HepG2 (cell line): ENCODE measurements around the gene KCNMA1. TPM values are rescaled to one million over a fixed set of nuclear protein-coding genes. Genes with fewer than 3 reads are reported as not detected.

Experiments
- ATAC-seq: fragments of 200-7000 bp; cut with Tn5 transposase; 3 replicates; pipeline ENCODE4 v1.9.1; 2020; ENCODE audit warnings: mild to moderate bottlenecking, moderate library complexity
- BruUV-seq: library from RNA; stranded (reverse); fragments of 400-500 nt; replicated peaks from 2 replicates; lab custom pipeline; 2021; lab: Mats Ljungman, UMichigan
- CTCF ChIA-PET: fragments of 300-600 bp; formaldehyde crosslinking; extraction: SDS; loops from one replicate; lab custom pipeline; 2021; ENCODE audit warnings: low total read pairs, inconsistent platforms, low intra/inter-chr PET ratio; lab: Yijun Ruan, JAX
- POLR2A ChIA-PET: fragments of 350-600 bp; sonication (Branson Sonifier 250); formaldehyde crosslinking; loops from one replicate; lab custom pipeline; 2020; ENCODE audit warnings: antibody characterized with exemption, inconsistent platforms; lab: Yijun Ruan, JAX
- DNase-seq: peaks from one replicate; pipeline ENCODE4 v3.0.0-alpha.2; 2015; ENCODE audit warnings: low spot score
- FAIRE-seq: peaks from 3 replicates; lab custom pipeline; 2011; peaks lifted over from hg19 to GRCh38; lab: Jason Lieb, UNC
- H2AFZ ChIP-seq: one replicate; pipeline ENCODE4 v1.6.1; 2011; ENCODE audit warnings: low read length, inconsistent platforms
- H3K27ac ChIP-seq: fragments of 300-600 bp; 3 replicates; pipeline ENCODE4 v1.8.0; 2011; ENCODE audit warnings: mixed run types, mild to moderate bottlenecking, mixed read lengths, low read length, inconsistent platforms; ENCODE audit not compliant: insufficient read depth; ENCODE audit errors: extremely low read length
- H3K27me3 ChIP-seq, 2 experiments: fragments of 200-600 bp in 1 of 2; 2 replicates in 1 of 2; 3 replicates in 1 of 2; pipeline versions ENCODE4 v1.6.0 to v1.8.0; 2011; ENCODE audit warnings: low read length in 2 of 2, mild to moderate bottlenecking in 2 of 2, moderate library complexity in 2 of 2, inconsistent platforms in 1 of 2; ENCODE audit not compliant: insufficient read depth in 2 of 2, control insufficient read depth in 1 of 2
- H3K36me3 ChIP-seq, 2 experiments: fragments of 200-600 bp in 1 of 2; replicated peaks in 1 of 2; 2 replicates in 1 of 2; 3 replicates in 1 of 2; pipeline versions ENCODE4 v1.5.1 to v1.8.0; 2011; ENCODE audit warnings: low read length in 2 of 2, inconsistent platforms in 1 of 2; ENCODE audit not compliant: insufficient read depth in 2 of 2, control insufficient read depth in 1 of 2
- H3K4me1 ChIP-seq: 2 replicates; pipeline ENCODE4 v1.5.1; 2012; ENCODE audit warnings: low read length, inconsistent platforms; ENCODE audit not compliant: insufficient read depth
- H3K4me2 ChIP-seq: 2 replicates; pipeline ENCODE4 v1.6.0; 2011; ENCODE audit warnings: low read depth, low read length, inconsistent platforms
- H3K4me3 ChIP-seq, 3 experiments: fragments of 200-600 bp in 1 of 3; sonication (generic), shearing (Covaris generic) in 1 of 3; replicated peaks in 1 of 3; 2 replicates each; pipeline ENCODE4 v1.5.1; 2011 to 2016; ENCODE audit warnings: low read length in 3 of 3, inconsistent platforms in 2 of 3, low read depth in 2 of 3, mild to moderate bottlenecking in 2 of 3, control low read depth in 1 of 3, mixed read lengths in 1 of 3; ENCODE audit not compliant: insufficient read depth in 1 of 3
- H3K79me2 ChIP-seq: one replicate; pipeline ENCODE4 v1.6.1; 2011; ENCODE audit warnings: low read length, inconsistent platforms; ENCODE audit not compliant: insufficient read depth
- H3K9ac ChIP-seq: 2 replicates; pipeline ENCODE4 v1.6.0; 2011; ENCODE audit warnings: mild to moderate bottlenecking, low read depth, low read length, inconsistent platforms; ENCODE audit not compliant: insufficient read depth
- H3K9me3 ChIP-seq: 2 replicates; pipeline ENCODE4 v1.5.1; 2012; ENCODE audit warnings: mild to moderate bottlenecking, low read length
- H4K20me1 ChIP-seq: 2 replicates; pipeline ENCODE4 v1.6.0; 2011; ENCODE audit warnings: inconsistent platforms, mild to moderate bottlenecking, low read length, moderate library complexity; ENCODE audit not compliant: insufficient read depth
- AGO1 ChIP-seq: fragments of 200-400 bp; formaldehyde crosslinking; IDR thresholded peaks from 2 replicates; pipeline ENCODE4 v1.6.1; 2017; ENCODE audit warnings: mild to moderate bottlenecking, low read depth, low read length, moderate library complexity; ENCODE audit not compliant: poor library complexity, severe bottlenecking
- DMAP1 ChIP-seq: IDR thresholded peaks from 2 replicates; pipeline ENCODE4 v1.6.1; 2016
- ELF4 ChIP-seq: sonication (generic); formaldehyde crosslinking; IDR thresholded peaks from 2 replicates; pipeline ENCODE4 v1.5.0; 2020; ENCODE audit warnings: missing genetic modification reagents, mild to moderate bottlenecking, moderate library complexity, borderline replicate concordance
- FOXA3 ChIP-seq: IDR thresholded peaks from 2 replicates; pipeline ENCODE4 v1.6.1; 2016; ENCODE audit warnings: missing genetic modification reagents, missing compliant biosample characterization
- HHEX ChIP-seq: IDR thresholded peaks from 2 replicates; pipeline ENCODE4 v1.6.1; 2016; ENCODE audit warnings: control low read depth
- MEF2D ChIP-seq: sonication (generic); formaldehyde crosslinking; IDR thresholded peaks from 2 replicates; pipeline ENCODE4 v1.5.1; 2020; ENCODE audit warnings: mild to moderate bottlenecking, missing genetic modification reagents
- MTF1 ChIP-seq: sonication (generic); formaldehyde crosslinking; IDR thresholded peaks from 2 replicates; pipeline ENCODE4 v1.5.0; 2020; ENCODE audit warnings: missing genetic modification reagents
- MXD4 ChIP-seq: IDR thresholded peaks from 2 replicates; pipeline ENCODE4 v1.6.1; 2016; ENCODE audit warnings: mild to moderate bottlenecking, missing biosample characterization, missing genetic modification reagents
- NFYC ChIP-seq: IDR thresholded peaks from 2 replicates; pipeline ENCODE4 v1.6.1; 2016; ENCODE audit warnings: missing genetic modification reagents, missing compliant biosample characterization
- TARDBP ChIP-seq: sonication (generic); formaldehyde crosslinking; IDR thresholded peaks from 2 replicates; pipeline ENCODE4 v1.8.0; 2022; ENCODE audit warnings: mild to moderate bottlenecking, missing genetic modification reagents
- THRA ChIP-seq: sonication (generic); formaldehyde crosslinking; IDR thresholded peaks from 2 replicates; pipeline ENCODE4 v1.4.0; 2020; ENCODE audit warnings: missing genetic modification reagents, borderline replicate concordance
- YY1 ChIP-seq: IDR thresholded peaks from 2 replicates; pipeline ENCODE4 v1.6.1; 2011; ENCODE audit warnings: low read length, low read depth, moderate library complexity, mild to moderate bottlenecking; ENCODE audit not compliant: insufficient read depth, insufficient replicate concordance
- ZNF224 ChIP-seq: sonication (generic); formaldehyde crosslinking; IDR thresholded peaks from 2 replicates; pipeline ENCODE4 v1.5.0; 2020; ENCODE audit warnings: mild to moderate bottlenecking, missing genetic modification reagents
- ZNF274 ChIP-seq: sonication (generic); formaldehyde crosslinking; IDR thresholded peaks from 2 replicates; pipeline ENCODE4 v1.5.1; 2020; ENCODE audit warnings: mild to moderate bottlenecking, missing genetic modification reagents
- ZNF382 ChIP-seq: sonication (generic); formaldehyde crosslinking; IDR thresholded peaks from 2 replicates; pipeline ENCODE4 v1.5.0; 2020; ENCODE audit warnings: missing genetic modification reagents, mild to moderate bottlenecking, borderline replicate concordance
- ZNF543 ChIP-seq: sonication (generic); formaldehyde crosslinking; IDR thresholded peaks from 2 replicates; pipeline ENCODE4 v1.4.0; 2020; ENCODE audit warnings: mild to moderate bottlenecking, missing genetic modification reagents
- ZNF747 ChIP-seq: sonication (generic); formaldehyde crosslinking; IDR thresholded peaks from 2 replicates; pipeline ENCODE4 v1.8.1; 2023; ENCODE audit warnings: missing genetic modification reagents, mild to moderate bottlenecking, borderline replicate concordance
- ZSCAN21 ChIP-seq: sonication (generic); formaldehyde crosslinking; IDR thresholded peaks from 2 replicates; pipeline ENCODE4 v1.8.0; 2022; ENCODE audit warnings: mild to moderate bottlenecking, missing genetic modification reagents, moderate library complexity, borderline replicate concordance
- WGBS: methylation state at CpG from one replicate; pipeline ENCODE4 v1.1.6; 2017; ENCODE audit warnings: low lambda C conversion rate; 5-methylcytosine and 5-hydroxymethylcytosine counted together
- in situ Hi-C: cut with HindIII; loops from 2 replicates; pipeline ENCODE4 v1.10.0; 2017; ENCODE audit warnings: low pct_unique_long_range_greater_than_20kb; ENCODE audit not compliant: extremely low pct_ligation_motif_present
- intact Hi-C: fragments of 100-400 bp; cut with micrococcal nuclease; formaldehyde crosslinking; loops from one replicate; pipeline ENCODE4 v1.10.0; 2022; ENCODE audit not compliant: unreplicated experiment
- polyA plus RNA-seq, 8 experiments: library from polyadenylated mRNA; depleted of rRNA in 3 of 8; stranded (reverse) in 7 of 8; unstranded in 1 of 8; fragments of >200 nt; fragmentation: Illumina TruSeq in 4 of 8; extraction: Trizol in 4 of 8; gene quantifications; 2 replicates each; pipeline versions ENCODE4 v1.2.1 to v1.2.3, GENCODE V29; 2011 to 2016; ENCODE audit warnings: low read depth in 4 of 8, missing spikeins in 1 of 8, mixed read lengths in 1 of 8; ENCODE audit not compliant: insufficient read depth in 1 of 8
- total RNA-seq, 5 experiments: library from RNA; depleted of rRNA; stranded (reverse); fragments of >200 nt; fragmentation: Illumina TruSeq; extraction: Trizol; gene quantifications; 2 replicates each; pipeline ENCODE4 v1.2.3, GENCODE V29; 2016; ENCODE audit warnings: low read depth in 1 of 5
- TF ChIP-seq, protein P1 (sequence below): fragments of 450-650 bp; IDR thresholded peaks from 2 replicates; pipeline ENCODE4 v1.6.1; 2016
- TF ChIP-seq, protein P2 (sequence below): sonication (generic); formaldehyde crosslinking; IDR thresholded peaks from 2 replicates; pipeline ENCODE4 v1.8.0; 2022; ENCODE audit warnings: mild to moderate bottlenecking, missing genetic modification reagents; ENCODE audit not compliant: insufficient replicate concordance

KCNMA1 gene
- total and polyA plus RNA-seq, 2 of the 13 experiments (the other 11 are each of a cell fraction or from before 2014, with no cell fraction given): 0.02 TPM; not detected in 1

DNA sequence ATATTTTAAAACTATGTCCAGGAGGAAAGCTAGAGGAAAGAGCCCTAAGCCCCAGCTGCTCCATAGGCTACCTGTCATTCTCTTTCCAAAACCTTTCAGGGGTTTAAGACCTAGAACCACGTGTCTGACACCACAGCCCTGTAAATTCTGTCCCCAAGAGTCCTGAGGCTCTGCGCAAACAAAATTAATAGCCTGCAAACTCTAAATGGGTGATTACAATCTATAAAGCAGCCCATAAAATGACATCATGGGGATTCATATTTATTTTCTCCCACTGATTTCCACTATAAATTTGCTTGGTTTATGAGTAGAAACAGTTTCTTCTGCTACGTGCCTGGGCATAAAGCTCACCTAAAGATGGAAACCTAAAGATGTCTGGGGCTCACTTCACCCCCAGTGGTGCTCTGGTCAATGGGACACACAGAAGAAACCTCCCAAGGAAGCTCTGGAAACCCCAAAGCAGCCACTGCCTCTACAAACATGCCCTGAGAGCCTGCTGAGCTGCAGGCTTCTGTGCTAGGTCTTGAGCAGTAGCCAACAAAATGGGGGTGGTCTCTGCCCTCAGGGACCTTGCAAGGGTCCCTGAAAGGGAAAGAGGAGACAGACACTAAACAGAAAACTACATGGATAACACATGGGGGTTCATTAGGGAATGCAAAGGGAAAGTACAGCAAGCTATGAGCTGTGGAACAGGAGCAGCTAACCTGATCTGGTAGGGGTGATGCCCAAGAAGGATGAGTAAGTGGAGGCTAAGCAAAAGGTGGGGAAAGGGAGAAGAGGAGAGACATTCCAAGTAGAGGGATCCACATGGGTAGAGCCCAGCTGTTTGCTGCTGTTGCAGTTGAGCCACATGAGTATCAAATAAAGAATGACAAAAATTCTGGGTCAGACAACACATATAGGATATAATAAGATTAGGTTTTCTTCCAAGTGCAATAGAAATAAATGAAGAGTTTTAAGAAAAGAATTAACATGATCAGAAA, 331.7 kb downstream of the KCNMA1 start:
- H3K4me1 ChIP-seq: no peaks in the 10 kb centered on the region
- no peak overlapping the region for H3K9ac ChIP-seq
- no peak overlapping the region for H3K4me2 ChIP-seq
- H3K27ac ChIP-seq: no peak overlapping the region
- H3K27me3 ChIP-seq: no peaks in the 10 kb centered on the region
- no peaks in the 10 kb centered on the region for H4K20me1 ChIP-seq
- ATAC-seq: no peak
- no peak for FAIRE-seq
- WGBS: 36% methylated on average over 3 of the region's 3 CpGs
- H3K79me2 ChIP-seq: no peaks in the 10 kb centered on the region
- POLR2A ChIA-PET: no interaction called here
- H3K4me3 ChIP-seq: no peak overlapping the region
- intact Hi-C loops (no loop called here), in situ Hi-C loops (no loop called here)
- no peak overlapping the region for H2AFZ ChIP-seq
- no TSS peak for BruUV-seq
- no peaks in the 10 kb centered on the region for H3K9me3 ChIP-seq
- no peak for TF ChIP-seq HHEX (CRISPR knock-in tag)
- TF ChIP-seq ZNF543: no peak
- TF ChIP-seq MEF2D (CRISPR knock-in tag): no peak
- TF ChIP-seq NFYC (CRISPR knock-in tag): no peak
- no peak for TF ChIP-seq ZNF747 (CRISPR knock-in tag)
- no peak for TF ChIP-seq ZNF382
- TF ChIP-seq TARDBP (CRISPR knock-in tag): no peak
- TF ChIP-seq, protein P1, sequence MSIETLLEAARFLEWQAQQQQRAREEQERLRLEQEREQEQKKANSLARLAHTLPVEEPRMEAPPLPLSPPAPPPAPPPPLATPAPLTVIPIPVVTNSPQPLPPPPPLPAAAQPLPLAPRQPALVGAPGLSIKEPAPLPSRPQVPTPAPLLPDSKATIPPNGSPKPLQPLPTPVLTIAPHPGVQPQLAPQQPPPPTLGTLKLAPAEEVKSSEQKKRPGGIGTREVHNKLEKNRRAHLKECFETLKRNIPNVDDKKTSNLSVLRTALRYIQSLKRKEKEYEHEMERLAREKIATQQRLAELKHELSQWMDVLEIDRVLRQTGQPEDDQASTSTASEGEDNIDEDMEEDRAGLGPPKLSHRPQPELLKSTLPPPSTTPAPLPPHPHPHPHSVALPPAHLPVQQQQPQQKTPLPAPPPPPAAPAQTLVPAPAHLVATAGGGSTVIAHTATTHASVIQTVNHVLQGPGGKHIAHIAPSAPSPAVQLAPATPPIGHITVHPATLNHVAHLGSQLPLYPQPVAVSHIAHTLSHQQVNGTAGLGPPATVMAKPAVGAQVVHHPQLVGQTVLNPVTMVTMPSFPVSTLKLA: no peak
- TF ChIP-seq MXD4 (CRISPR knock-in tag): no peak
- TF ChIP-seq ZNF224 (CRISPR knock-in tag): no peak
- TF ChIP-seq DMAP1: no peak
- no peak for TF ChIP-seq MTF1 (CRISPR knock-in tag)
- no peak for TF ChIP-seq ZSCAN21
- no peak for TF ChIP-seq YY1
- no peak for TF ChIP-seq AGO1
- TF ChIP-seq THRA (CRISPR knock-in tag): no peak
- TF ChIP-seq ZNF274 (CRISPR knock-in tag): no peak
- no peak for TF ChIP-seq ELF4 (CRISPR knock-in tag)
- TF ChIP-seq, protein P2, sequence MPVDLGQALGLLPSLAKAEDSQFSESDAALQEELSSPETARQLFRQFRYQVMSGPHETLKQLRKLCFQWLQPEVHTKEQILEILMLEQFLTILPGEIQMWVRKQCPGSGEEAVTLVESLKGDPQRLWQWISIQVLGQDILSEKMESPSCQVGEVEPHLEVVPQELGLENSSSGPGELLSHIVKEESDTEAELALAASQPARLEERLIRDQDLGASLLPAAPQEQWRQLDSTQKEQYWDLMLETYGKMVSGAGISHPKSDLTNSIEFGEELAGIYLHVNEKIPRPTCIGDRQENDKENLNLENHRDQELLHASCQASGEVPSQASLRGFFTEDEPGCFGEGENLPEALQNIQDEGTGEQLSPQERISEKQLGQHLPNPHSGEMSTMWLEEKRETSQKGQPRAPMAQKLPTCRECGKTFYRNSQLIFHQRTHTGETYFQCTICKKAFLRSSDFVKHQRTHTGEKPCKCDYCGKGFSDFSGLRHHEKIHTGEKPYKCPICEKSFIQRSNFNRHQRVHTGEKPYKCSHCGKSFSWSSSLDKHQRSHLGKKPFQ (CRISPR knock-in tag): no peak
- TF ChIP-seq FOXA3 (CRISPR knock-in tag): no peak
- CTCF ChIA-PET: no interaction called here
- no peak for DNase-seq
- H3K36me3 ChIP-seq: no peaks in the 10 kb centered on the region
